Suprapubic skin (tissue), 4 donors: Measurements from ENCODE around the gene FSCN2.

Source experiments
- EP300 ChIP-seq: sonication (generic); formaldehyde crosslinking; IDR thresholded peaks from one replicate; pipeline ENCODE4 v1.6.1; 2017; ENCODE audit warnings: antibody characterized with exemption
- POLR2A ChIP-seq, 2 donors: fragments of 450-650 bp; IDR thresholded peaks; one replicate each; pipeline ENCODE4 v1.6.1; 2017; ENCODE audit warnings: antibody characterized with exemption in 2 of 2, mild to moderate bottlenecking in 2 of 2, moderate library complexity in 2 of 2
- POLR2AphosphoS5 ChIP-seq, 3 donors: sonication (generic); formaldehyde crosslinking; IDR thresholded peaks; one replicate each; pipeline ENCODE4 v1.6.1; 2017; ENCODE audit warnings: antibody characterized with exemption in 3 of 3
- TF ChIP-seq, protein P1 (sequence below), 2 donors: fragments of 200-600 bp in 1 of 2; fragments of 450-650 bp in 1 of 2; sonication (generic) in 1 of 2; IDR thresholded peaks; one replicate each; pipeline ENCODE4 v1.5.1; 2016 to 2019; ENCODE audit warnings: antibody characterized with exemption in 2 of 2, mild to moderate bottlenecking in 1 of 2, moderate library complexity in 1 of 2

- TF ChIP-seq, protein P1, sequence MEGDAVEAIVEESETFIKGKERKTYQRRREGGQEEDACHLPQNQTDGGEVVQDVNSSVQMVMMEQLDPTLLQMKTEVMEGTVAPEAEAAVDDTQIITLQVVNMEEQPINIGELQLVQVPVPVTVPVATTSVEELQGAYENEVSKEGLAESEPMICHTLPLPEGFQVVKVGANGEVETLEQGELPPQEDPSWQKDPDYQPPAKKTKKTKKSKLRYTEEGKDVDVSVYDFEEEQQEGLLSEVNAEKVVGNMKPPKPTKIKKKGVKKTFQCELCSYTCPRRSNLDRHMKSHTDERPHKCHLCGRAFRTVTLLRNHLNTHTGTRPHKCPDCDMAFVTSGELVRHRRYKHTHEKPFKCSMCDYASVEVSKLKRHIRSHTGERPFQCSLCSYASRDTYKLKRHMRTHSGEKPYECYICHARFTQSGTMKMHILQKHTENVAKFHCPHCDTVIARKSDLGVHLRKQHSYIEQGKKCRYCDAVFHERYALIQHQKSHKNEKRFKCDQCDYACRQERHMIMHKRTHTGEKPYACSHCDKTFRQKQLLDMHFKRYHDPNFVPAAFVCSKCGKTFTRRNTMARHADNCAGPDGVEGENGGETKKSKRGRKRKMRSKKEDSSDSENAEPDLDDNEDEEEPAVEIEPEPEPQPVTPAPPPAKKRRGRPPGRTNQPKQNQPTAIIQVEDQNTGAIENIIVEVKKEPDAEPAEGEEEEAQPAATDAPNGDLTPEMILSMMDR (IDR thresholded peaks at IDR 0.05): no peak
- TF ChIP-seq POLR2A (IDR thresholded peaks at IDR 0.05) (no peak), POLR2AphosphoS5 (IDR thresholded peaks at IDR 0.05) (no peak), EP300 (no peak)
Observed at GRCh38 chr17:81553018-81553615, 24.9 kb downstream of the FSCN2 start.
